Retina (tissue), 1 donor: ENCODE results near the gene C21orf91.
A peak's percentile ranks its signal among the peaks of the same experiment; 100 is the strongest.

Source experiments
- DNase-seq: peaks from one replicate; pipeline ENCODE4 v3.0.0-alpha.2; 2016

The C21orf91 gene

DNA sequence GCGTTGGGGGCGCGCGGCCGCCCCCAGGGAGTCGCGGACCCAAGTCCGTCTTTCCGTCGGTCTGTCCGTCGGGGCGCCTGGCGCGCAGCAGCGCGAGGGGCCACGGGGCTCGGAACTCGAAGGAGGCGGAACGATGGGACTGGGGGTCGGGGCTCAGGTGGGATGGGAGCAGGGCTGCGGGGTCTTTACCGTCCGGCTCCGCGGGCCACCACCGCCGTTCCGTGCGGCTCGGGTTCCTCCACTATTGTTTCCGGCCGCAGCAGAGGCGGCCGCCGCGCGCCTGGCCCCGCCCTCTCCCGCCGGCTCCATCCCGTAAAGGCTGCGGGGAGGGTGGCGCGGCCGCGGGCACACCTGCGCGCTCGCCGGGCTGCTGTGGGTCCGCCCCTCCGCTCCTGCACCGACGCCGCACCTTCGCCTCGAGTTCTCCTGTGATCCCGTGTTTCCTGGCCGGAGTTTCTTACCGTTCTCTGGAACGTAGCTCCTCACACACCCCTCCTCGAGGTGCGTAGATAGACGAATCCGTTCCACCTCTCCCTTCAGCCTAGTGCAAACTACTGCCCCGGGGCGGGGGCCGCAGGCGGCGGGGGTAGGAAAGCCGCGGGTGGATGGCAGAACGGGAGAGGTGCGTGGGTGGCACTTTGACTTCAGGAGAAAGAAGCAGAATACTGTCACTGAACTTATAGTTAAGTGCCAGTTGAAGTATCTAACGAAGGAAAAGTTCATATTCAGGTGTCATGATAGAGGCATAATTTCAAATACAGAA lies at the start of gene C21orf91:
TSS of gene C21orf91 (minus strand) at position 243 of the 763 bp plus-strand sequence. CDS start 1,038 bp downstream, outside the sequence.
- DNase-seq = peak; percentile 97

GRCh38 chr21:17866590-17866989 lies 47.4 kb upstream of the C21orf91 start:
- no peak for DNase-seq

- no peak for DNase-seq
Measured at GRCh38 chr21:17859661-17860060, 40.5 kb upstream of the C21orf91 start.

- no peak for DNase-seq
Measured at GRCh38 chr21:17858747-17859146, 39.6 kb upstream of the C21orf91 start.

- no peak for DNase-seq
Measured at GRCh38 chr21:17854745-17855144, 35.6 kb upstream of the C21orf91 start.

DNA sequence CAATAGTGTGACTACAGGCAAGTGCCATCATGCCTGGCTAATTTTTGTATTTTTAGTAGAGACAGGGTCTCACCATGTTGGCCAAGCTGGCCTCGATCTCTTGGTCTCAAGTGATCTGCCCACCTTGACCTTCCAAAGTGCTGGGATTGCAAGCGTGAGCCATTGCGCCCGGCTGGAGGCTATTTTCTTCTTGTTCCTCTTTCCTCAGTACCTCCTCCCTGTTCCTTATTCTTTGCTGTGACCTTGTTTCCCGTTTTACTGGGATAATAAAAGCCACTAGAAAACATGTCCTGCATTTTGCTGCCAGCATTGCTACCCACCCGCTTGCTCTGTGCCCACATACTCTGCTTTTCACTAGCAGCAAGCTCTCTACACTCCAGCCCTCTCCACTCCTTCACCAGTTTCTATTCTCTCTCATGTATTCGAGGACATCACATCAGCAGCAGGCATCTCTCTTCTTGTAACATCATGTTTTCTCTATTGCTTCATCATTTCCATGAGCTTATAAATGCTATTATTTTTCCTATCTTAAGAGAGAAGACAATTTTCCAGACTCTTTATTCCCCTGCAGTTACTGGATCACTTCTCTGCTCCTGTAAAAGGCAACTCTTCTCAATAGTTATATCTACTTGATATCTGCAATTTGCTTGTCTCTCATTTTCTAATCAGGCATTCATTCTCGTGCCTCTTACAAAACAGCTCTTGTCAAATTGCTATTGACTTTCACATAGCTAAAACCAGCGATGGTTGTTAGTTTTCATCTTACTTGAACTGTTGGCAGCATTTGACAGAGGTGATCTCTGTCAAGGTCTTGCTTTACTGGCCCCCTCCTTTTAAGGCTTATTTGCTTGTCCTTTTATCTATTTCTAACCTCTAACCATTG lies 34.5 kb upstream of the C21orf91 start:
- no peak for DNase-seq

- no peak for DNase-seq
Measured at GRCh38 chr21:17848228-17848627, 29.1 kb upstream of the C21orf91 start.

DNA sequence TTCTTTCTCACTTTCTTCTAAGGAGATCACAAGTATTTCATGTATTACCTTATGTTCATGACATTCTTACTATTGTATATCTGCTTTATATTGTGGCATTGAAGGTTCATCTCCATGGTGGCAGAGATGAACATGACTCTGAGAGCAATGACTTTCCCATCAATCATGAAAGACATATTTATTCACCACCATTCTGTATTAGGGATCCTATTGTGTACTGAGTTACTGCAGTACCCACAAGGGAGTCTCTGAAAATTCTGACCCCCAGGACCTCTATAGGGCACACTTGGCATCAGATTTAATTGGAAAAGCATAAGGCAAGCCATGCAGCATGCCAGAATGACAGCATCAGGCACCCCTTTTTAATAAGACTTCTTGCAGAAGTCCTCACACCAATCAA lies 21.9 kb upstream of the C21orf91 start:
- no peak for DNase-seq

- DNase-seq = no peak
Measured at GRCh38 chr21:17834639-17835354, 15.6 kb upstream of the C21orf91 start.

GRCh38 chr21:17829472-17829871 lies 10.3 kb upstream of the C21orf91 start:
- no peak for DNase-seq

- no peak for DNase-seq
Measured at GRCh38 chr21:17828223-17828622, 9.1 kb upstream of the C21orf91 start.

GRCh38 chr21:17823846-17824245 lies 4.7 kb upstream of the C21orf91 start:
- DNase-seq = no peak

DNA sequence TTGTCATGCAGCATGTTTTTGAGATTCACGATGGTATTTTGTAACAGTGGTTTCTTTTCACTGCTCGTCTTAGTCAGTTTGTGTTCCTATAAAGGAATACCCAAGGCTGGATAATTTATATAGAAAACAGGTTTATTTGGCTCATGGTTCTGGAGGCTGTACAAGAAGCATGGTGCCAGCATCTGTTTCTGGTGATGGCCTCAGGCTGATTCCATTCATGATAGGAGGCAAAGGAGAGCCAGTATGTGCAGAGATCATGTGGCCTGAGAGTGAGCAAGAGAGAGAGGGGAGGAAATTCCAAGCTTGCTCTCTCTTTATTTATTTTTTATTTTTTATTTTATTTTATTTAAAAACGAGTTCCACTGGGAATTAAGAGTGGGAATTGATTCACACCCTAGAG lies 2.0 kb upstream of the C21orf91 start:
- no peak for DNase-seq

DNA sequence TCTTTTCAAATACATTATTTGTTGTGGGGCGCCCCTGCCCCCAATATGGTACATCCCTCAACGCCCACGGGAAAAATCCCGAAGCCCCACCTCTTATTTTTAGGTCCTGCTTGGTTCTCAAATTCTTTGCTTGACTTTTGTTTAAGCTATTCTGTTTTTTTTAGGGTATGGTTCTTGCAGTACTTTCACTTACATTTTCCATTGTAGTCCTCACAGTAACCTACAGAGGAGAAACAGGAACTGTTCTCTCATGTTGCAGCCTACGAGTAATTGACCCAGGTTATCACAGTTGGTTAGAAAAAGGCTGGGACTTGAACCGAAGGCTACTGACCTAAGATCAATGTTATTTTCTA lies 697 bp upstream of the C21orf91 start:
- DNase-seq = no peak

DNA sequence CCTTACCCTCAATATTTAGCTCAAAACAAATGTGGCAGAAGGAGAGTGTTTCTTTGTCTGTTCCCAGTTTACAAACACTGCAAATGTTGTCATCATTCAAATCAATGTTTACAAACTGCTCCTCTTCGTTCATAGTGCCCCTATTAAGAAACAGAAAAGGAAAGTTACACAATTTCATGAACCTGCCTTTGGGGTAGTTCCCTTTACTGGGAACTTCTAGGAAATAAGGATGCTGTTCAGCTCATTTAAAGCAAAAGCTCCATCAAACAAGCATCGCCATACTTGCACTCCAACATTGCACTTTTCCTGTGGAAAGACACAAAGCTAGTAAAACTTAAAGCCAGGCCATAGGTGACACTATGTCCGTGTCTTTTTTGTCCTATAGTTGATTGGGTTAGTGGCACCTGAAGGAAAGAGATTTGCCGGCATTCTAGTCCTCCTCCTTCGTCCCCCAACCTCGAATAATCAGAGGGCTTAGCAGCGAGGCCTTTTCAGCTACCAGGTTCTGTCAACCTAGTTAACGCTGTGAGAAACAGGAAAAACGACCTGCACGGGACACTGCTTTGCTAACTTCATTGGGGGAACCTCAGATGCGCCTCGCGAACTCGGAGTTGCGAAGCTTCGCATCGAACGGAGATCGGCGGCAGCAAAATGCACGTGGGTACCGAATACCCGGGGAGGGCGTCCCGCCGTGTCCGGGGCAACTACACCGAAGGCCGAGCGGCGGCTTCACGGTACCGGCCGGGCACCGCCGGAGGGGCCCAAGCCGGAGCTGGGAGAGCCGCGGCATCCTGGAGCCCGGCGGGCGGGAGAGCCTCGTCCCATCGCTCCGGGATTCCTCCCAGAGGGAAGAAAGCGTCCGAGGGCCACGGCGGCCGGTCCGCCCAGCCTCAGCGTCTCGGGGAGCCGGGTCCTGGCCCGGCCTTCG lies 706 bp downstream of the C21orf91 start:
- peak; percentile 90 for DNase-seq

DNA sequence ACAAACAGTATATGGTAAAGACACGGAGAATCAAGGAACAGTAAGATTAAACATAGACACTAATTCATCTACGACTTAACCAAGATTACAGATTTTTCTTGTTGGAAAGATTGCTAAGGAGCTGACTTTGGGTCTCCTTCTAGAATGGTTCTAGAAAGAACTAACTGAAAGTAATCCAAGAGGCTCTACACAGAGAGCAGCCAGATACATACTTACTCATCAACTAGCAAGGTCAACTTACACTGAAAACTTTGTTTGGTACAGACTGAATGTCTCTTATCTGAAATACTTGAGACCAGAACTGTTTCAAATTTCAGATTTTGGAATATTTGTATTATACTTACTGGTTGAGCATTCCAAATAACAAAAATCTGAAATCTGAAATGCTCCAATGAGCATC lies 5.8 kb downstream of the C21orf91 start:
- DNase-seq = no peak

GRCh38 chr21:17805966-17806365 lies 13.2 kb downstream of the C21orf91 start:
- no peak for DNase-seq

DNA sequence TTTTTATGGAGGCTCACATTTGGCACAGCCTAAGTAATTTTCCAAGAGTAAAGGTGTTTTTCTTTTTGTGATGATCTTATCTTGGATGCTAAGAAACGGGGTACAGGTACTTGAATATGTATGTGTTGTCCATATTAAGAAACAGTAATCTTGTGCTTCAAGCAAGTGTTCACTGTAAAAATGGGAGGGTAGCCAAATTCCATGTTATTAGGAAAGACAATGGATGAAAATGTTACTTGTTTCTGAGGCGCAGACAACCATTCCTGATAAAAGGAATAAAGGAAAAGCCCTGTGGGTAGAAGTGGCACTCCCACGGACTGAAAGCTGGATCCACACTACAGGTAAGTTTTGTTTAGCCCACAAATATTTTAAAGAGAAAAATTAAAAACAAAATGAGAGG lies 15.6 kb downstream of the C21orf91 start:
- no peak for DNase-seq

- DNase-seq = no peak
Measured at GRCh38 chr21:17802572-17802971, 16.6 kb downstream of the C21orf91 start.

DNA sequence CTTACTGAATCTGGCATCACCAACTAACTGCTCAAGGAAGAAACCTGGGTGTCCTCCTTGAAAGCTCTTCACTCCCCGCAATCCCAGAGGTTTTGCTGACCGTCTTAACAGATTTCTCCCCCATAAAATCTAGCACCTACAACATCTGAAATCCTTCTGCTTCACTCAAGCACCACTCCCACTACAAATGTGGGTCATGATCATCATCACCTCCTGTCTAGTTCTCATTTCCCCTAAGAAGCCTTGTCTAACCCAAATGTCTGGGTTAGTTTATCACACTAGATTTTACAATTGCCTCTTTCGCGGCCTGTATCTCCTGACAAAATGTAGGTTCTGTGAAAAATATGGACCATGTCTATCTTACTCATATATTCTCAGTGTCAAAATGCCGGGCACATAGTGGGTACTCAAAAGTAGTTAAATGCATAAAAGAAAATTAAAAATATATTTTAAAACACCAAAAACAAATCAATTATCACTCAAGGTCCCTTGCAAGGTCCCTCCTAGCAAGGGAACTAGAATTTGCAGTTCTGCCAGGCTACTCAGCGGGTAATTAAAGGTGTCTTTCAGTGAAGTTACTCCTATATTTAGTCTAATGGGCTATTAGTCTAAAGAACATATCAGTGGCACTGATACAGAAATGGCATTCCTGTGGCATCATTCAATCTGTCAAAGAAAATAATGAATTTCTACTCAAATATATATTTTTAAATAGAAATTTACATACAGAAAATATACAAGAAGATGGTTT lies 19.6 kb downstream of the C21orf91 start:
- no peak for DNase-seq

DNA sequence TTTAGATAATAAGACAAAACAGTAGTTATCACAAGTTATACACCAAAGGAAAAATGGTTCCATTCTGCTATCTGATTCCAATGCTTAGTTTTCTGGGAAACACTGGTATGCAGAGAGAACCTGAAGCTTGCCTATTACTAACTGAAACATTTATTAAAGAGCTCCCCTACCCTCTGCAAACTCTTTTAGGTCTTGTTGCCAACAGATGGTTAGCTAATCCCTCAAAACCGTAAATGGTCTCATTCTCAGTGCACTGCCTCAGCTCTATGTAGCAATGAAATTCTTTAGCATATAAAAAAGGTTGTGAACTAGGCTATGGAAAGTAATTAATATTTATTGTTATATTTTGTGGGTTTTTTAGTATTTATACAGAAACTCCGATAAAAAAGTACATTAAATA lies 20.4 kb downstream of the C21orf91 start:
- DNase-seq = no peak

- no peak for DNase-seq
Measured at GRCh38 chr21:17797967-17798366, 21.2 kb downstream of the C21orf91 start.
